HepG2 (cell line): Measurements from ENCODE around the gene CHML. TPM values are rescaled to one million over a fixed set of nuclear protein-coding genes. Genes with fewer than 3 reads are reported as not detected.
A peak's percentile ranks its signal among the peaks of the same experiment; 100 is the strongest.

Experiments
- ATAC-seq: fragments of 200-7000 bp; cut with Tn5 transposase; 3 replicates; pipeline ENCODE4 v1.9.1; 2020; ENCODE audit warnings: mild to moderate bottlenecking, moderate library complexity
- BruUV-seq: library from RNA; stranded (reverse); fragments of 400-500 nt; replicated peaks from 2 replicates; lab custom pipeline; 2021; lab: Mats Ljungman, UMichigan
- CTCF ChIA-PET: fragments of 300-600 bp; formaldehyde crosslinking; extraction: SDS; loops from one replicate; lab custom pipeline; 2021; ENCODE audit warnings: low total read pairs, inconsistent platforms, low intra/inter-chr PET ratio; lab: Yijun Ruan, JAX
- POLR2A ChIA-PET: fragments of 350-600 bp; sonication (Branson Sonifier 250); formaldehyde crosslinking; loops from one replicate; lab custom pipeline; 2020; ENCODE audit warnings: antibody characterized with exemption, inconsistent platforms; lab: Yijun Ruan, JAX
- DNase-seq: peaks from one replicate; pipeline ENCODE4 v3.0.0-alpha.2; 2015; ENCODE audit warnings: low spot score
- FAIRE-seq: peaks from 3 replicates; lab custom pipeline; 2011; peaks lifted over from hg19 to GRCh38; lab: Jason Lieb, UNC
- H2AFZ ChIP-seq: one replicate; pipeline ENCODE4 v1.6.1; 2011; ENCODE audit warnings: low read length, inconsistent platforms
- H3K27ac ChIP-seq: fragments of 300-600 bp; 3 replicates; pipeline ENCODE4 v1.8.0; 2011; ENCODE audit warnings: mixed run types, mild to moderate bottlenecking, mixed read lengths, low read length, inconsistent platforms; ENCODE audit not compliant: insufficient read depth; ENCODE audit errors: extremely low read length
- H3K27me3 ChIP-seq, 2 experiments: fragments of 200-600 bp in 1 of 2; 2 replicates in 1 of 2; 3 replicates in 1 of 2; pipeline versions ENCODE4 v1.6.0 to v1.8.0; 2011; ENCODE audit warnings: low read length in 2 of 2, mild to moderate bottlenecking in 2 of 2, moderate library complexity in 2 of 2, inconsistent platforms in 1 of 2; ENCODE audit not compliant: insufficient read depth in 2 of 2, control insufficient read depth in 1 of 2
- H3K36me3 ChIP-seq, 2 experiments: fragments of 200-600 bp in 1 of 2; replicated peaks in 1 of 2; 2 replicates in 1 of 2; 3 replicates in 1 of 2; pipeline versions ENCODE4 v1.5.1 to v1.8.0; 2011; ENCODE audit warnings: low read length in 2 of 2, inconsistent platforms in 1 of 2; ENCODE audit not compliant: insufficient read depth in 2 of 2, control insufficient read depth in 1 of 2
- H3K4me1 ChIP-seq: 2 replicates; pipeline ENCODE4 v1.5.1; 2012; ENCODE audit warnings: low read length, inconsistent platforms; ENCODE audit not compliant: insufficient read depth
- H3K4me2 ChIP-seq: 2 replicates; pipeline ENCODE4 v1.6.0; 2011; ENCODE audit warnings: low read depth, low read length, inconsistent platforms
- H3K4me3 ChIP-seq, 3 experiments: fragments of 200-600 bp in 1 of 3; sonication (generic), shearing (Covaris generic) in 1 of 3; replicated peaks in 1 of 3; 2 replicates each; pipeline ENCODE4 v1.5.1; 2011 to 2016; ENCODE audit warnings: low read length in 3 of 3, inconsistent platforms in 2 of 3, low read depth in 2 of 3, mild to moderate bottlenecking in 2 of 3, control low read depth in 1 of 3, mixed read lengths in 1 of 3; ENCODE audit not compliant: insufficient read depth in 1 of 3
- H3K79me2 ChIP-seq: one replicate; pipeline ENCODE4 v1.6.1; 2011; ENCODE audit warnings: low read length, inconsistent platforms; ENCODE audit not compliant: insufficient read depth
- H3K9ac ChIP-seq: 2 replicates; pipeline ENCODE4 v1.6.0; 2011; ENCODE audit warnings: mild to moderate bottlenecking, low read depth, low read length, inconsistent platforms; ENCODE audit not compliant: insufficient read depth
- H3K9me3 ChIP-seq: 2 replicates; pipeline ENCODE4 v1.5.1; 2012; ENCODE audit warnings: mild to moderate bottlenecking, low read length
- H4K20me1 ChIP-seq: 2 replicates; pipeline ENCODE4 v1.6.0; 2011; ENCODE audit warnings: inconsistent platforms, mild to moderate bottlenecking, low read length, moderate library complexity; ENCODE audit not compliant: insufficient read depth
- MLX ChIP-seq: IDR thresholded peaks from 2 replicates; pipeline ENCODE4 v1.6.1; 2016
- MXI1 ChIP-seq: IDR thresholded peaks from 3 replicates; pipeline ENCODE4 v1.6.1; 2012; ENCODE audit warnings: low read depth, low read length, inconsistent platforms, borderline replicate concordance
- NCOR1 ChIP-seq: fragments of 200-600 bp; sonication (generic); IDR thresholded peaks from 2 replicates; pipeline ENCODE4 v1.7.0; 2017; ENCODE audit warnings: antibody characterized with exemption, low read length, borderline replicate concordance
- NR0B2 ChIP-seq: sonication (generic); formaldehyde crosslinking; IDR thresholded peaks from 2 replicates; pipeline ENCODE4 v1.4.0; 2020; ENCODE audit warnings: mild to moderate bottlenecking, missing genetic modification reagents
- PITX1 ChIP-seq: sonication (generic); formaldehyde crosslinking; IDR thresholded peaks from 2 replicates; pipeline ENCODE4 v1.5.1; 2020; ENCODE audit warnings: mild to moderate bottlenecking, missing genetic modification reagents
- SAP130 ChIP-seq: IDR thresholded peaks from 2 replicates; pipeline ENCODE4 v1.6.1; 2016; ENCODE audit warnings: low read depth
- SOX13 ChIP-seq, 3 experiments: fragments of 450-650 bp in 1 of 3; sonication (generic) in 1 of 3; formaldehyde crosslinking in 1 of 3; IDR thresholded peaks in 2 of 3; conservative IDR thresholded peaks in 1 of 3; 2 replicates each; pipeline versions ENCODE4 v1.5.0 to v1.6.1; 2016 to 2020; ENCODE audit warnings: antibody characterized with exemption in 1 of 3, mild to moderate bottlenecking in 1 of 3, missing compliant biosample characterization in 1 of 3, missing genetic modification reagents in 1 of 3, moderate library complexity in 1 of 3
- ZNF101 ChIP-seq: sonication (generic); formaldehyde crosslinking; IDR thresholded peaks from 2 replicates; pipeline ENCODE4 v1.4.0; 2020; ENCODE audit warnings: mild to moderate bottlenecking, low read depth, missing genetic modification reagents, borderline replicate concordance
- ZNF441 ChIP-seq: sonication (generic); formaldehyde crosslinking; IDR thresholded peaks from 2 replicates; pipeline ENCODE4 v1.7.0; 2021; ENCODE audit warnings: missing genetic modification reagents, borderline replicate concordance
- ZNF543 ChIP-seq: sonication (generic); formaldehyde crosslinking; IDR thresholded peaks from 2 replicates; pipeline ENCODE4 v1.4.0; 2020; ENCODE audit warnings: mild to moderate bottlenecking, missing genetic modification reagents
- ZNF614 ChIP-seq: IDR thresholded peaks from 2 replicates; pipeline ENCODE4 v1.6.1; 2018; ENCODE audit warnings: missing biosample characterization, missing genetic modification reagents, inconsistent platforms, borderline replicate concordance
- ZNF644 ChIP-seq: IDR thresholded peaks from 2 replicates; pipeline ENCODE4 v1.6.1; 2016; ENCODE audit warnings: low read depth
- whole genome bisulfite sequencing: methylation state at CpG from one replicate; pipeline ENCODE4 v1.1.6; 2017; ENCODE audit warnings: low lambda C conversion rate; 5-methylcytosine and 5-hydroxymethylcytosine counted together
- in situ Hi-C: cut with HindIII; loops from 2 replicates; pipeline ENCODE4 v1.10.0; 2017; ENCODE audit warnings: low pct_unique_long_range_greater_than_20kb; ENCODE audit not compliant: extremely low pct_ligation_motif_present
- intact Hi-C: fragments of 100-400 bp; cut with micrococcal nuclease; formaldehyde crosslinking; loops from one replicate; pipeline ENCODE4 v1.10.0; 2022; ENCODE audit not compliant: unreplicated experiment
- polyA plus RNA-seq, 8 experiments: library from polyadenylated mRNA; depleted of rRNA in 3 of 8; stranded (reverse) in 7 of 8; unstranded in 1 of 8; fragments of >200 nt; fragmentation: Illumina TruSeq in 4 of 8; extraction: Trizol in 4 of 8; gene quantifications; 2 replicates each; pipeline versions ENCODE4 v1.2.1 to v1.2.3, GENCODE V29; 2011 to 2016; ENCODE audit warnings: low read depth in 4 of 8, missing spikeins in 1 of 8, mixed read lengths in 1 of 8; ENCODE audit not compliant: insufficient read depth in 1 of 8
- total RNA-seq, 5 experiments: library from RNA; depleted of rRNA; stranded (reverse); fragments of >200 nt; fragmentation: Illumina TruSeq; extraction: Trizol; gene quantifications; 2 replicates each; pipeline ENCODE4 v1.2.3, GENCODE V29; 2016; ENCODE audit warnings: low read depth in 1 of 5
- TF ChIP-seq, protein P1 (sequence below): IDR thresholded peaks from 2 replicates; pipeline ENCODE4 v1.6.1; 2012; ENCODE audit warnings: low read depth, low read length, improper control_type of control experiment
- TF ChIP-seq, protein P2 (sequence below): IDR thresholded peaks from 2 replicates; pipeline ENCODE4 v1.4.0; 2020; ENCODE audit warnings: mild to moderate bottlenecking, missing genetic modification reagents

CHML gene
- total and polyA plus RNA-seq, 2 of the 13 experiments (the other 11 are each of a cell fraction or from before 2014, with no cell fraction given), result 5.2 to 16.7 TPM

DNA sequence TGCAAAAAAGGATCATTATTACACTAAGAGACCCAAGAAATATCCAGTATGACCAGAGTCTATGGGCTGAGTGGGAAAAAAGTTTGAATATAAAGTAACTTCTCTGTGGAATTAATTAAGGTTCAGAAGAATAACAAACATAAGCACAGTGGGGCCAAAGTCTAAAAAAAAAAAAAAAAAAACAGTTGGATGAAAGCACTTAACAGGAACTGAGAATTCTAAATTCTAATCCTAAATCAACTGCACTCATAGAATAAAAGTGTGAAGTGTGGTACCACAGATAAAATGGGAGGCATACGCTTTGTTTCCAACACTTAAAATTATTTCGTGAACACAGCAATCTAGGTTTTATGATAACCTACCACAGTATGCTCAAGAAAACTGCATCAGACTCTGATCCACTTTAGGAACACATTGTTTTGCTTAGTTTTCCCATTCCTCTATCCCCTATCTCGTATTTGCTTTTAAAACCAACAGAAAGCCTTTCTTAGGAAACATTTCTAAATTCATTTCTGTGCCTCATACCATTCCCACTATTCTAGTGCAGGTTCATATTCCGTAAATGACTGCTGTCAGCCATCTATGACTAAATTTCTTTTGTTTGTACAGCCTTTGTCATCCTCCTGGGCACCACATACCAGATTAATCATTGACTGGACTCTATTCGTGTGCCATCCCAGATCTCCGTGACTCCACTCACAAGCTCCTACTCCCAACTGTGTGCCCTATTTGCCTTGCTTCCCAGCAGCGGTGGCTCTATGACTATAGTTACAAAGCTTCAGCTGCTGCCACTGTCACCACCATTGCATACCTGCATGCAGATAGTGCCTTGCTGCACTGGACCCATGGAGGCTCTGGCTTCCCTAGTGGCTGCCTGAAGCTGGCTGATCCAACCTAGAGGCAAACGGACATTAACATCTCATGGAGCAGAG, 24.9 kb downstream of the CHML start:
- FAIRE-seq, result no peak
- H3K9me3 ChIP-seq, result no peaks in the 10 kb centered on the region
- no peaks in the 10 kb centered on the region for H3K36me3 ChIP-seq
- WGBS, result 23% methylated on average over 8 of the region's 8 CpGs
- H3K4me3 ChIP-seq, result peak overlapping the region in 1 of 3 experiments; percentile 40; a peak in 2 of 6 replicates
- H3K27me3 ChIP-seq, result no peaks in the 10 kb centered on the region
- BruUV-seq, result no TSS peak
- no peak overlapping the region for H3K9ac ChIP-seq
- ChIA-PET POLR2A (interaction anchor here (0.8 to 1.7 kb wide), 2 partner anchors 12 to 25 kb away, joined by 6 to 7 read pairs; partner anchors contain the start of genes CHML and OPN3), CTCF (no interaction called here)
- in situ Hi-C loops (no loop called here), intact Hi-C loops (loop anchor here (1.0 kb wide), 3 partner anchors 12 to 383 kb away; partner anchors contain the start of genes CHML and OPN3)
- H2AFZ ChIP-seq, result no peak overlapping the region
- peak; percentile 98 for ATAC-seq
- H4K20me1 ChIP-seq, result no peaks in the 10 kb centered on the region
- H3K4me1 ChIP-seq, result peaks cover 28% of the 10 kb centered on the region
- peak overlapping the region; percentile 59 for H3K4me2 ChIP-seq
- peak overlapping the region; percentile 13 for H3K27ac ChIP-seq
- no peaks in the 10 kb centered on the region for H3K79me2 ChIP-seq
- peak; percentile 86 for DNase-seq
- TF ChIP-seq SAP130 (CRISPR knock-in tag) (peak; percentile 31; the same call in 1 of the 2 replicates), MLX (CRISPR knock-in tag) (no peak), ZNF441 (CRISPR knock-in tag) (no peak), SOX13 (IDR thresholded peaks at IDR 0.05) (no peak), SOX13 (CRISPR knock-in tag; conservative IDR thresholded peaks at IDR 0.05 in 1 of 2, IDR thresholded peaks at IDR 0.05 in 1 of 2) (peak in 1 of 2 experiments; percentile 79; a peak in 1 of 4 replicates), MXI1 (peak; percentile 8; the same call in 1 of the 3 replicates), ZNF614 (peak; percentile 41; the same call in 1 of the 2 replicates), PITX1 (CRISPR knock-in tag) (no peak), ZNF644 (CRISPR knock-in tag) (peak; percentile 47; the same call in 1 of the 2 replicates), ZNF101 (no peak), ZNF543 (no peak), NR0B2 (CRISPR knock-in tag) (0 out of 2 replicates have a peak, but pooled peaks have one; percentile 17), NCOR1 (peak; percentile 36; the same call in 1 of the 2 replicates)
- TF ChIP-seq, protein P1, sequence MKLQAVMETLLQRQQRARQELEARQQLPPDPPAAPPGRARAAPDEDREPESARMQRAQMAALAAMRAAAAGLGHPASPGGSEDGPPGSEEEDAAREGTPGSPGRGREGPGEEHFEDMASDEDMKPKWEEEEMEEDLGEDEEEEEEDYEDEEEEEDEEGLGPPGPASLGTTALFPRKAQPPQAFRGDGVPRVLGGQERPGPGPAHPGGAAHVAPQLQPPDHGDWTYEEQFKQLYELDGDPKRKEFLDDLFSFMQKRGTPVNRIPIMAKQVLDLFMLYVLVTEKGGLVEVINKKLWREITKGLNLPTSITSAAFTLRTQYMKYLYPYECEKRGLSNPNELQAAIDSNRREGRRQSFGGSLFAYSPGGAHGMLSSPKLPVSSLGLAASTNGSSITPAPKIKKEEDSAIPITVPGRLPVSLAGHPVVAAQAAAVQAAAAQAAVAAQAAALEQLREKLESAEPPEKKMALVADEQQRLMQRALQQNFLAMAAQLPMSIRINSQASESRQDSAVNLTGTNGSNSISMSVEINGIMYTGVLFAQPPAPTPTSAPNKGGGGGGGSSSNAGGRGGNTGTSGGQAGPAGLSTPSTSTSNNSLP, result peak; percentile 74; the same call in 1 of the 2 replicates
- TF ChIP-seq, protein P2, sequence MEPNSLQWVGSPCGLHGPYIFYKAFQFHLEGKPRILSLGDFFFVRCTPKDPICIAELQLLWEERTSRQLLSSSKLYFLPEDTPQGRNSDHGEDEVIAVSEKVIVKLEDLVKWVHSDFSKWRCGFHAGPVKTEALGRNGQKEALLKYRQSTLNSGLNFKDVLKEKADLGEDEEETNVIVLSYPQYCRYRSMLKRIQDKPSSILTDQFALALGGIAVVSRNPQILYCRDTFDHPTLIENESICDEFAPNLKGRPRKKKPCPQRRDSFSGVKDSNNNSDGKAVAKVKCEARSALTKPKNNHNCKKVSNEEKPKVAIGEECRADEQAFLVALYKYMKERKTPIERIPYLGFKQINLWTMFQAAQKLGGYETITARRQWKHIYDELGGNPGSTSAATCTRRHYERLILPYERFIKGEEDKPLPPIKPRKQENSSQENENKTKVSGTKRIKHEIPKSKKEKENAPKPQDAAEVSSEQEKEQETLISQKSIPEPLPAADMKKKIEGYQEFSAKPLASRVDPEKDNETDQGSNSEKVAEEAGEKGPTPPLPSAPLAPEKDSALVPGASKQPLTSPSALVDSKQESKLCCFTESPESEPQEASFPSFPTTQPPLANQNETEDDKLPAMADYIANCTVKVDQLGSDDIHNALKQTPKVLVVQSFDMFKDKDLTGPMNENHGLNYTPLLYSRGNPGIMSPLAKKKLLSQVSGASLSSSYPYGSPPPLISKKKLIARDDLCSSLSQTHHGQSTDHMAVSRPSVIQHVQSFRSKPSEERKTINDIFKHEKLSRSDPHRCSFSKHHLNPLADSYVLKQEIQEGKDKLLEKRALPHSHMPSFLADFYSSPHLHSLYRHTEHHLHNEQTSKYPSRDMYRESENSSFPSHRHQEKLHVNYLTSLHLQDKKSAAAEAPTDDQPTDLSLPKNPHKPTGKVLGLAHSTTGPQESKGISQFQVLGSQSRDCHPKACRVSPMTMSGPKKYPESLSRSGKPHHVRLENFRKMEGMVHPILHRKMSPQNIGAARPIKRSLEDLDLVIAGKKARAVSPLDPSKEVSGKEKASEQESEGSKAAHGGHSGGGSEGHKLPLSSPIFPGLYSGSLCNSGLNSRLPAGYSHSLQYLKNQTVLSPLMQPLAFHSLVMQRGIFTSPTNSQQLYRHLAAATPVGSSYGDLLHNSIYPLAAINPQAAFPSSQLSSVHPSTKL (CRISPR knock-in tag), result peak; percentile 69
